ENCODE measurements around the gene PHACTR1.

- TF ChIP-seq POLR2AphosphoS5 (IDR thresholded peaks at IDR 0.05; ENCODE audit: insufficient read depth in 1 of 2, low read depth in 1 of 2): no peak
- TF ChIP-seq CTCF (IDR thresholded peaks at IDR 0.05): no peak
These were observed at the start of gene PHACTR1 for GRCh38 chr6:12716298-12716916.
